SU-DHL-6 (cell line): ENCODE measurements around the gene RYR2.

Source experiments
- H2AFZ ChIP-seq: fragments of 200-600 bp; sonication (generic); 2 replicates; pipeline ENCODE4 v1.6.1; 2014; ENCODE audit warnings: low read depth, mild to moderate bottlenecking, moderate library complexity, mixed read lengths, antibody characterized with exemption, low read length; ENCODE audit not compliant: severe bottlenecking
- H3F3A ChIP-seq: fragments of 200-600 bp; shearing (Covaris generic); 2 replicates; pipeline ENCODE4 v1.6.0; 2016; ENCODE audit warnings: antibody characterized with exemption, mild to moderate bottlenecking; ENCODE audit not compliant: insufficient read depth
- H3K27ac ChIP-seq: fragments of 200-600 bp; sonication (generic); 2 replicates; pipeline ENCODE4 v1.5.1; 2016; ENCODE audit warnings: low read depth, mild to moderate bottlenecking, low read length, moderate library complexity, mixed read lengths
- H3K27me3 ChIP-seq: fragments of 200-600 bp; sonication (generic), shearing (Covaris generic); 2 replicates; pipeline ENCODE4 v1.6.0; 2014; ENCODE audit warnings: mild to moderate bottlenecking, low read length
- H3K36me3 ChIP-seq: fragments of 200-600 bp; sonication (generic); 2 replicates; pipeline ENCODE4 v1.6.1; 2014; ENCODE audit warnings: mild to moderate bottlenecking, low read length, mixed read lengths
- H3K4me2 ChIP-seq: fragments of 300-600, 200-600 bp; shearing (Covaris generic), sonication (generic); 2 replicates; pipeline ENCODE4 v1.6.0; 2014; ENCODE audit warnings: low read length, low read depth, mild to moderate bottlenecking; ENCODE audit not compliant: poor library complexity, severe bottlenecking
- H3K4me3 ChIP-seq: fragments of 200-600 bp; sonication (generic); 2 replicates; pipeline ENCODE4 v1.5.1; 2014; ENCODE audit warnings: antibody characterized with exemption, low read length, mild to moderate bottlenecking, mixed read lengths; ENCODE audit not compliant: insufficient read depth, poor library complexity, severe bottlenecking
- H3K79me2 ChIP-seq: fragments of 200-600 bp; sonication (generic); 2 replicates; pipeline ENCODE4 v1.6.1; 2014; ENCODE audit warnings: mild to moderate bottlenecking, low read length, moderate library complexity; ENCODE audit not compliant: insufficient read depth
- H3K9ac ChIP-seq: fragments of 200-600 bp; sonication (generic); 2 replicates; pipeline ENCODE4 v1.7.0; 2014; ENCODE audit warnings: mild to moderate bottlenecking, low read length
- H3K9me2 ChIP-seq: fragments of 200-600 bp; sonication (generic); replicated peaks from 2 replicates; pipeline ENCODE4 v1.6.1; 2014; ENCODE audit warnings: low read length; ENCODE audit not compliant: insufficient read depth
- H3K9me3 ChIP-seq: fragments of 200-600 bp; sonication (generic); 2 replicates; pipeline ENCODE4 v1.6.1; 2014; ENCODE audit warnings: low read length, mixed read lengths; ENCODE audit not compliant: insufficient read depth
- H4K20me1 ChIP-seq: fragments of 200-600 bp; sonication (generic); 2 replicates; pipeline ENCODE4 v1.6.1; 2014; ENCODE audit warnings: low read depth, mild to moderate bottlenecking, antibody characterized with exemption, low read length, moderate library complexity, mixed read lengths
- CTCF ChIP-seq: fragments of 200-600 bp; sonication (generic); IDR thresholded peaks from one replicate; pipeline ENCODE4 v1.5.1; 2017; ENCODE audit warnings: antibody characterized with exemption, mild to moderate bottlenecking, low read length, moderate library complexity; ENCODE audit not compliant: insufficient read depth, poor library complexity, severe bottlenecking
- EZH2phosphoT487 ChIP-seq: fragments of 200-600 bp; sonication (generic), shearing (Covaris generic); conservative IDR thresholded peaks from 2 replicates; pipeline ENCODE4 v1.6.1; 2018; ENCODE audit warnings: mild to moderate bottlenecking, antibody characterized with exemption, low read length, moderate library complexity, mixed read lengths

The RYR2 gene

GRCh38 chr1:237467320-237467719 lies 425.3 kb downstream of the RYR2 start:
- H3K9me2 ChIP-seq: no peaks in the 10 kb centered on the region
- no peak overlapping the region for H3K27ac ChIP-seq
- no peaks in the 10 kb centered on the region for H3K36me3 ChIP-seq
- no peak overlapping the region for H3K4me2 ChIP-seq
- no peaks in the 10 kb centered on the region for H4K20me1 ChIP-seq
- H3K9ac ChIP-seq: no peak overlapping the region
- no peaks in the 10 kb centered on the region for H3K9me3 ChIP-seq
- no peaks in the 10 kb centered on the region for H3K27me3 ChIP-seq
- TF ChIP-seq CTCF (no peak), EZH2phosphoT487 (no peak)
- H3K79me2 ChIP-seq: no peaks in the 10 kb centered on the region
- no peak overlapping the region for H2AFZ ChIP-seq
- H3F3A ChIP-seq: no peaks in the 10 kb centered on the region
- H3K4me3 ChIP-seq: no peak overlapping the region

- Histone ChIP-seq H3K4me2 (no peak overlapping the region), H3K27ac (no peak overlapping the region)
Observed at GRCh38 chr1:237470712-237471338, 428.8 kb downstream of the RYR2 start.

GRCh38 chr1:237471377-237471776 lies 429.4 kb downstream of the RYR2 start:
- no peaks in the 10 kb centered on the region for H3K9me2 ChIP-seq
- no peaks in the 10 kb centered on the region for H3K36me3 ChIP-seq
- no peak overlapping the region for H3K4me2 ChIP-seq
- no peak overlapping the region for H2AFZ ChIP-seq
- no peaks in the 10 kb centered on the region for H3K9me3 ChIP-seq
- H3K9ac ChIP-seq: no peak overlapping the region
- no peaks in the 10 kb centered on the region for H3K79me2 ChIP-seq
- no peaks in the 10 kb centered on the region for H3K27me3 ChIP-seq
- TF ChIP-seq CTCF (no peak), EZH2phosphoT487 (no peak)
- H3F3A ChIP-seq: no peaks in the 10 kb centered on the region
- H3K4me3 ChIP-seq: no peak overlapping the region
- H3K27ac ChIP-seq: no peak overlapping the region
- no peaks in the 10 kb centered on the region for H4K20me1 ChIP-seq

More at GRCh38 chr1:237470712-237471338, 428.8 kb downstream of the RYR2 start:
- no peak overlapping the region for H3K9ac ChIP-seq
- no peak for TF ChIP-seq CTCF
- no peak for TF ChIP-seq EZH2phosphoT487
- no peaks in the 10 kb centered on the region for H3K9me3 ChIP-seq
- H3K79me2 ChIP-seq: no peaks in the 10 kb centered on the region
- H2AFZ ChIP-seq: no peak overlapping the region
- no peaks in the 10 kb centered on the region for H3F3A ChIP-seq
- no peaks in the 10 kb centered on the region for H4K20me1 ChIP-seq
- no peaks in the 10 kb centered on the region for H3K36me3 ChIP-seq
- H3K4me3 ChIP-seq: no peak overlapping the region
- H3K9me2 ChIP-seq: no peaks in the 10 kb centered on the region
- H3K27me3 ChIP-seq: no peaks in the 10 kb centered on the region

GRCh38 chr1:237471956-237472355 lies 430.0 kb downstream of the RYR2 start:
- Histone ChIP-seq H3K79me2 (no peaks in the 10 kb centered on the region), H3K36me3 (no peaks in the 10 kb centered on the region), H2AFZ (no peak overlapping the region), H3K4me2 (no peak overlapping the region), H3K9ac (no peak overlapping the region), H3K27me3 (no peaks in the 10 kb centered on the region), H3F3A (no peaks in the 10 kb centered on the region), H3K27ac (no peak overlapping the region), H3K4me3 (no peak overlapping the region), H3K9me2 (no peaks in the 10 kb centered on the region), H3K9me3 (no peaks in the 10 kb centered on the region), H4K20me1 (no peaks in the 10 kb centered on the region)
- TF ChIP-seq EZH2phosphoT487 (no peak), CTCF (no peak)
